Adrenal gland (tissue), 19 donors: ENCODE results near the gene IFT81. TPM values are rescaled to one million over a fixed set of nuclear protein-coding genes. Genes with fewer than 3 reads are reported as not detected.
A peak's percentile ranks its signal among the peaks of the same experiment; 100 is the strongest.

Source experiments
- DNase-seq, 7 donors: peaks; one replicate each; pipeline ENCODE4 v3.0.0-alpha.2; 2019 to 2020
- H3K27ac ChIP-seq, 5 donors: fragments of 200-600 bp; sonication (generic) in 4 of 5; 1 replicate in 3 of 5; 2 replicates in 2 of 5; pipeline versions ENCODE4 v1.5.1 to v1.8.0; 2016 to 2020; ENCODE audit warnings: mild to moderate bottlenecking in 1 of 5
- H3K27me3 ChIP-seq: fragments of 200-600 bp; 2 replicates; pipeline ENCODE4 v1.8.0; 2021
- H3K36me3 ChIP-seq, 2 donors: fragments of 200-600 bp; replicated peaks in 1 of 2; 1 replicate in 1 of 2; 2 replicates in 1 of 2; pipeline versions ENCODE4 v1.5.1 to v1.8.0; 2018 to 2022
- H3K4me1 ChIP-seq, 2 donors: fragments of 200-600 bp; replicated peaks in 1 of 2; 1 replicate in 1 of 2; 2 replicates in 1 of 2; pipeline versions ENCODE4 v1.5.1 to v1.8.0; 2018 to 2021
- H3K4me3 ChIP-seq, 4 donors: fragments of 200-600 bp; sonication (generic) in 3 of 4; one replicate each; pipeline ENCODE4 v1.5.1; 2016 to 2018
- H3K9me3 ChIP-seq, 3 donors: fragments of 200-600 bp; sonication (generic) in 1 of 3; replicated peaks in 1 of 3; 1 replicate in 2 of 3; 2 replicates in 1 of 3; pipeline versions ENCODE4 v1.5.1 to v1.8.0; 2016 to 2021
- POLR2A ChIP-seq, 2 donors: fragments of 450-650 bp; IDR thresholded peaks; one replicate each; pipeline ENCODE4 v1.6.1; 2017; ENCODE audit warnings: antibody characterized with exemption in 2 of 2, mild to moderate bottlenecking in 2 of 2, moderate library complexity in 1 of 2
- WGBS, 4 donors: extraction: QIAGEN DNeasy Blood & Tissue Kit in 2 of 4; methylation state at CpG; one replicate each; pipeline versions ENCODE4 v1.1.5 to v1.1.7; 2013 to 2017; 5-methylcytosine and 5-hydroxymethylcytosine counted together
- intact Hi-C, 2 donors: fragments of 100-400 bp; cut with DNase I; formaldehyde crosslinking; loops; one replicate each; pipeline versions ENCODE4 v1.14.1 to v1.15.0; 2022 to 2023
- long read RNA-seq, 10 donors: library from polyadenylated mRNA in 3 of 10; unstranded in 2 of 10; stranded (forward) in 1 of 10; transcript quantifications; one replicate each; pipeline ENCODE4 v2.0.0 and lab custom pipeline, GENCODE V29; 2021 to 2026
- polyA plus RNA-seq, 3 donors: library from polyadenylated mRNA; stranded (reverse); fragments of 200-250 nt in 2 of 3; fragments of 350-450 nt in 1 of 3; fragmentation: Illumina TruSeq in 1 of 3; extraction: RNeasy Lipid Tissue Mini Kit (QIAGEN cat#74804) in 1 of 3; gene quantifications; one replicate each; pipeline ENCODE4 v1.2.3, GENCODE V29; 2013 to 2014
- total RNA-seq, 9 donors: library from RNA; depleted of rRNA in 4 of 9; stranded (reverse); fragments of >200 nt in 4 of 9; fragments of 120-200 nt in 1 of 9; fragmentation: NEBNext Ultra II Directional in 1 of 9; extraction: Animal tissue kit (Norgen Biotek cat#: 25700) in 1 of 9; gene quantifications; one replicate each; pipeline versions ENCODE4 v1.1.0 to v1.2.4, GENCODE V29; 2013 to 2023
- TF ChIP-seq, protein P1 (sequence below), 6 experiments: fragments of 450-650 bp in 4 of 6; fragments of 200-600 bp in 2 of 6; sonication (generic) in 1 of 6; IDR thresholded peaks; 1 replicate in 5 of 6; 2 replicates in 1 of 6; pipeline versions ENCODE4 v1.5.1 to v1.8.0; 2016 to 2021; ENCODE audit warnings: antibody characterized with exemption in 6 of 6, mild to moderate bottlenecking in 2 of 6, moderate library complexity in 1 of 6
- donor health status: healthy with polysubstance abuse.
- donor health status: Bipolar disorder and iron deficiency.
- donor health status: DM: yes; HTN: yes; CAD: no.
- donor health status: DM: no; HTN: no; CAD: no.
- donor health status: DM: no; HTN: no; CAD: no.
- donor health status: DM: yes; HTN: yes; CAD: no.

The IFT81 gene, protein sequence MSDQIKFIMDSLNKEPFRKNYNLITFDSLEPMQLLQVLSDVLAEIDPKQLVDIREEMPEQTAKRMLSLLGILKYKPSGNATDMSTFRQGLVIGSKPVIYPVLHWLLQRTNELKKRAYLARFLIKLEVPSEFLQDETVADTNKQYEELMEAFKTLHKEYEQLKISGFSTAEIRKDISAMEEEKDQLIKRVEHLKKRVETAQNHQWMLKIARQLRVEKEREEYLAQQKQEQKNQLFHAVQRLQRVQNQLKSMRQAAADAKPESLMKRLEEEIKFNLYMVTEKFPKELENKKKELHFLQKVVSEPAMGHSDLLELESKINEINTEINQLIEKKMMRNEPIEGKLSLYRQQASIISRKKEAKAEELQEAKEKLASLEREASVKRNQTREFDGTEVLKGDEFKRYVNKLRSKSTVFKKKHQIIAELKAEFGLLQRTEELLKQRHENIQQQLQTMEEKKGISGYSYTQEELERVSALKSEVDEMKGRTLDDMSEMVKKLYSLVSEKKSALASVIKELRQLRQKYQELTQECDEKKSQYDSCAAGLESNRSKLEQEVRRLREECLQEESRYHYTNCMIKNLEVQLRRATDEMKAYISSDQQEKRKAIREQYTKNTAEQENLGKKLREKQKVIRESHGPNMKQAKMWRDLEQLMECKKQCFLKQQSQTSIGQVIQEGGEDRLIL
- total RNA-seq (10 to 100 TPM in 5 of 9 donors, 1 to 10 TPM in 4; 4.0 to 19.2 (median 11.4) TPM), polyA plus RNA-seq (10 to 100 TPM in 1 of 3 donors, 1 to 10 TPM in 2; 5.3 to 12.1 (median 5.9) TPM)
- long read RNA-seq, donor 1, partial matches to known transcripts: 0 of 1 reads
- long read RNA-seq, donor 1, other reads (novel, unspliced or antisense): 0 of 1 reads
- long read RNA-seq, donor 2, partial matches to known transcripts: 0 of 1 reads
- long read RNA-seq, donor 2, other reads (novel, unspliced or antisense): 0 of 1 reads
- long read RNA-seq, donor 3, partial matches to known transcripts: 0 of 2 reads
- long read RNA-seq, donor 3, other reads (novel, unspliced or antisense): 0 of 2 reads
- long read RNA-seq, donor 4, partial matches to known transcripts: 14 of 18 reads
- long read RNA-seq, donor 4, other reads (novel, unspliced or antisense): 1 of 18 reads
- long read RNA-seq, donor 5, transcript IFT81-209 (19 exons, 2,710 nt): major isoform, 8 of 24 reads
- long read RNA-seq, donor 5, transcript IFT81-201 (19 exons, 3,108 nt): minor isoform, 6 of 24 reads
- long read RNA-seq, donor 5, partial matches to known transcripts: 2 of 24 reads
- long read RNA-seq, donor 5, other reads (novel, unspliced or antisense): 8 of 24 reads
- long read RNA-seq, donor 6, partial matches to known transcripts: 6 of 8 reads
- long read RNA-seq, donor 6, other reads (novel, unspliced or antisense): 1 of 8 reads
- long read RNA-seq, donor 7: 0 reads
- long read RNA-seq, donor 8, partial matches to known transcripts: 0 of 2 reads
- long read RNA-seq, donor 8, other reads (novel, unspliced or antisense): 0 of 2 reads
- long read RNA-seq, donor 9, partial matches to known transcripts: 0 of 6 reads
- long read RNA-seq, donor 9, other reads (novel, unspliced or antisense): 0 of 6 reads
- long read RNA-seq, donor 10, partial matches to known transcripts: 0 of 1 reads
- long read RNA-seq, donor 10, other reads (novel, unspliced or antisense): 0 of 1 reads

DNA sequence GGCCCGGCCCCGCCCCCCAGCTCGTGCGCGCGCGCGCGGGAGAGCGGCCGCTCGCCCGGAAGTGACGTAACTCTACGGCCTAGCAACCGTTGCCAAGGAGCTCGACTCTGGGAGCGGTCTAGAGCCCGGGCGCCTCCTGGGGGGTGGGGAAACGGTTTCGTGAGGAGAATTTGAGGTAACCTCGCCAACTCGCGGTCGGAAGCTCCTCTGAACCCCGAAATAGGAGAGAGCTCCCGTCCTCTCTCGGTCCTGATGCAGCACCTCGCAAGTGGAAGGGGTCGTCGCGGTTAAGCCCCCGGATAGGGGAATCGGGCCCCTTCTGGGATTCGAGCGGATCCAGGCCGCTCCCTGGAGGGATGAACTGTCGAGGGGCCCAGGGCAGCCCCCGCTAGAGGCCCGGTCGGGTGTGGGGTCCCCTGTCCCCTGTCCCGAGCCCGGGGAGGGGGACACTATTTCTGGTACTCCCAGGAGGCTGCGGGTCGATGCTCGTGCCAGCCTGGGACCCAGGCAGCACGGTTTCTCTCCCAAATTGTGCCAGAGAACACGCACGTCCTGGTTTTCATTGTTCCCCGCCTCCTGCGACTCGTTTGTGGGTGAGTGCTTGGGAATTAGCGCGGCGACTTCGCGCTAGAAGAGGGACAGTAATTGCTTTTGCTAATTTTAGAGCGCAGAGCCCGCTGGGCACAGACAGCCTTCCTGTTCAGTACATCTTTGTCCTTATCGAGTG is at the start of gene IFT81:
IFT81 (plus strand) TSS at position 89 of the 727 bp plus-strand sequence. CDS start 3,024 bp downstream, outside the sequence.
- TF ChIP-seq POLR2A (IDR thresholded peaks at IDR 0.05): peak; percentile 11 to 66
- TF ChIP-seq, protein P1, sequence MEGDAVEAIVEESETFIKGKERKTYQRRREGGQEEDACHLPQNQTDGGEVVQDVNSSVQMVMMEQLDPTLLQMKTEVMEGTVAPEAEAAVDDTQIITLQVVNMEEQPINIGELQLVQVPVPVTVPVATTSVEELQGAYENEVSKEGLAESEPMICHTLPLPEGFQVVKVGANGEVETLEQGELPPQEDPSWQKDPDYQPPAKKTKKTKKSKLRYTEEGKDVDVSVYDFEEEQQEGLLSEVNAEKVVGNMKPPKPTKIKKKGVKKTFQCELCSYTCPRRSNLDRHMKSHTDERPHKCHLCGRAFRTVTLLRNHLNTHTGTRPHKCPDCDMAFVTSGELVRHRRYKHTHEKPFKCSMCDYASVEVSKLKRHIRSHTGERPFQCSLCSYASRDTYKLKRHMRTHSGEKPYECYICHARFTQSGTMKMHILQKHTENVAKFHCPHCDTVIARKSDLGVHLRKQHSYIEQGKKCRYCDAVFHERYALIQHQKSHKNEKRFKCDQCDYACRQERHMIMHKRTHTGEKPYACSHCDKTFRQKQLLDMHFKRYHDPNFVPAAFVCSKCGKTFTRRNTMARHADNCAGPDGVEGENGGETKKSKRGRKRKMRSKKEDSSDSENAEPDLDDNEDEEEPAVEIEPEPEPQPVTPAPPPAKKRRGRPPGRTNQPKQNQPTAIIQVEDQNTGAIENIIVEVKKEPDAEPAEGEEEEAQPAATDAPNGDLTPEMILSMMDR (IDR thresholded peaks at IDR 0.05): peak in 1 of 6 experiments; percentile 10
- peak within 1 kb of the TSS; percentile 78 to 96 (median 86) for H3K4me3 ChIP-seq
- intact Hi-C loops: no loop called here
- DNase-seq: peak; percentile 95 to 98 (median 97)
- no peaks in the 10 kb centered on the region for H3K27me3 ChIP-seq
- peaks cover 0 to 14% of the 10 kb centered on the region in 2 donors for H3K4me1 ChIP-seq
- WGBS, 4 donors: 0 to 2% (median 0%) methylated on average over 34 to 61 of the region's 61 CpGs
- H3K36me3 ChIP-seq: no peaks in the 10 kb centered on the region
- H3K27ac ChIP-seq: peak within 1 kb of the TSS in 4 of 5 donors; percentile 74 to 89 (median 79)
- H3K9me3 ChIP-seq: no peaks in the 10 kb centered on the region

DNA sequence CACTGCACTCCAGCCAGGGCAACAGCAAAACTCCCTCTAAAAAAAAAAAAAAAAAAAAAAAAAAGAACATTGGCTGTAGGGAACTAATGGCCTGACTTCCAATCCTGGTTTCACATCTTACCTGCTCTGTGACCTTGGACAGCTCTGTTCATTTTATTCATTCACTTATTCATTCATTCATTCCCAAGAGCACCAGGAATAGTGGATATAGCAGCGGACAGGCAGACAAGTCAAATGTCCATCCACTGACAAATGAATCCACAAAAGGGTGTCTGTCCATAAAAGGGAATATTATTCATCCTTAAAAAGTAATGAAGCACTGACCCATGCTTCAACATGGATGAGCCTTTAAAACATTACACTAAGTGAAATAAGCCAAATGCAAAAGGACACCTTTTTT is 48.3 kb upstream of the IFT81 start:
- WGBS, 4 donors: 95 to 100% (median 99%) methylated on average over 1 of the region's 1 CpG
- intact Hi-C loops: no loop called here
- no peak for TF ChIP-seq POLR2A (IDR thresholded peaks at IDR 0.05)
- TF ChIP-seq, protein P1 (IDR thresholded peaks at IDR 0.05): no peak

DNA sequence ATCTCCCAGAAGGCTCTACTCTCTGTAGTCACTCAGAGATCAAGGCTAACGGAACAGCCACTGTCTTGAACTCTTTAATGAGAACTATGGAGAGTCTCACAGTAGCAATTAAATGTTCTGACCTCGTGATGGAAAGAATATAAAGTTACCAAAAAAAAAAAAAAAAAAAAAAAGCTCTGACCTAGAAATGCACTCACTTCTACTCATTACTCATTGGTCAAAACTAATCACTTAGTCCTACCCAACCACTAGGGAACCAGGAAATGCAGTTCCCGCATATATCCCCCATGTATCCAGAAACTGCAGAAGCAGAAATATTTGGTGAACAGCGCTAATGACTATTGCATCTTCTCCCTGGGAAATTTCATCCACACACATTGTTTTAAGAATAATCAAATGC is 46.4 kb upstream of the IFT81 start:
- WGBS, 4 donors: 63 to 84% (median 67%) methylated on average over 4 of the region's 4 CpGs
- H3K36me3 ChIP-seq: no peaks in the 10 kb centered on the region
- no peak for DNase-seq
- peaks cover 0 to 5% of the 10 kb centered on the region in 2 donors for H3K4me1 ChIP-seq
- H3K4me3 ChIP-seq: no peak overlapping the region
- H3K27me3 ChIP-seq: no peaks in the 10 kb centered on the region
- no peak overlapping the region for H3K27ac ChIP-seq
- no peak for TF ChIP-seq POLR2A (IDR thresholded peaks at IDR 0.05)
- TF ChIP-seq, protein P1 (IDR thresholded peaks at IDR 0.05): no peak
- intact Hi-C loops: no loop called here
- no peaks in the 10 kb centered on the region for H3K9me3 ChIP-seq

More for the DNA sequence above, 48.3 kb upstream of the IFT81 start:
- DNase-seq: no peak
- H3K4me1 ChIP-seq: peaks cover 0 to 5% of the 10 kb centered on the region in 2 donors
- H3K4me3 ChIP-seq: no peak overlapping the region
- H3K36me3 ChIP-seq: no peaks in the 10 kb centered on the region
- H3K9me3 ChIP-seq: no peaks in the 10 kb centered on the region
- no peak overlapping the region for H3K27ac ChIP-seq
- H3K27me3 ChIP-seq: no peaks in the 10 kb centered on the region
